Lung (tissue), 12 donors: Measurements from ENCODE around the gene AK9. TPM values are rescaled to one million over a fixed set of nuclear protein-coding genes. Genes with fewer than 3 reads are reported as not detected.

Experiments
- ATAC-seq: fragments of 200-7000 bp; cut with Tn5 transposase; one replicate; pipeline ENCODE4 v1.9.1; 2020; ENCODE audit warnings: moderate number of reproducible peaks; ENCODE audit not compliant: insufficient read depth, low FRiP score
- DNase-seq, 3 donors: peaks; one replicate each; pipeline ENCODE4 v3.0.0-alpha.2; 2013 to 2017
- H3K27ac ChIP-seq, 2 donors: one replicate each; pipeline ENCODE4 v1.5.1; 2013; ENCODE audit warnings: mild to moderate bottlenecking in 2 of 2, moderate library complexity in 2 of 2, control low read depth in 1 of 2, inconsistent platforms in 1 of 2, low read depth in 1 of 2, low read length in 1 of 2
- H3K27me3 ChIP-seq, 3 donors: one replicate each; pipeline ENCODE4 v1.5.1; 2013; ENCODE audit warnings: low read length in 2 of 3; ENCODE audit not compliant: control insufficient read depth in 3 of 3, insufficient read depth in 3 of 3
- H3K36me3 ChIP-seq, 4 donors: one replicate each; pipeline ENCODE4 v1.5.1; 2013; ENCODE audit warnings: low read length in 4 of 4, mild to moderate bottlenecking in 1 of 4, moderate library complexity in 1 of 4; ENCODE audit not compliant: control insufficient read depth in 4 of 4, insufficient read depth in 4 of 4
- H3K4me1 ChIP-seq, 5 donors: one replicate each; pipeline ENCODE4 v1.5.1; 2013; ENCODE audit warnings: low read length in 5 of 5, mild to moderate bottlenecking in 2 of 5, moderate library complexity in 1 of 5; ENCODE audit not compliant: control insufficient read depth in 5 of 5, insufficient read depth in 5 of 5
- H3K4me3 ChIP-seq: one replicate; pipeline ENCODE4 v1.5.1; 2013; ENCODE audit warnings: mild to moderate bottlenecking, control low read depth, moderate library complexity
- H3K9ac ChIP-seq, 2 donors: one replicate each; pipeline ENCODE4 v1.5.1; 2013; ENCODE audit warnings: low read length in 2 of 2, control low read depth in 1 of 2; ENCODE audit not compliant: insufficient read depth in 1 of 2
- H3K9me3 ChIP-seq, 4 donors: one replicate each; pipeline ENCODE4 v1.5.1; 2013; ENCODE audit warnings: low read length in 3 of 4, mild to moderate bottlenecking in 1 of 4, moderate library complexity in 1 of 4; ENCODE audit not compliant: control insufficient read depth in 4 of 4, insufficient read depth in 3 of 4
- WGBS, 2 donors: extraction: QIAGEN DNeasy Blood & Tissue Kit; methylation state at CpG; one replicate each; pipeline ENCODE4 v1.1.7; 2013; 5-methylcytosine and 5-hydroxymethylcytosine counted together
- polyA plus RNA-seq, 2 donors: library from polyadenylated mRNA; stranded (reverse); fragments of 200-250 nt; gene quantifications; one replicate each; pipeline ENCODE4 v1.2.1, GENCODE V29; 2013
- total RNA-seq, 2 donors: library from RNA; depleted of rRNA in 1 of 2; stranded (reverse); fragments of >200 nt in 1 of 2; gene quantifications; one replicate each; pipeline ENCODE4 v1.2.1, GENCODE V29; 2014 to 2021
- TF ChIP-seq, protein P1 (sequence below): IDR thresholded peaks from 2 replicates; pipeline ENCODE4 v1.5.1; 2012; ENCODE audit warnings: mild to moderate bottlenecking; ENCODE audit errors: control extremely low read depth, extremely low read depth
- donor health status: control.
- donor health status: control.
- donor health status: Bipolar disorder and iron deficiency.
- donor health status: healthy.
- donor health status: DM: yes; HTN: yes; CAD: no.

Gene AK9
- total and polyA plus RNA-seq, 4 donors = 4.1 to 26.3 (median 7.2) TPM

DNA sequence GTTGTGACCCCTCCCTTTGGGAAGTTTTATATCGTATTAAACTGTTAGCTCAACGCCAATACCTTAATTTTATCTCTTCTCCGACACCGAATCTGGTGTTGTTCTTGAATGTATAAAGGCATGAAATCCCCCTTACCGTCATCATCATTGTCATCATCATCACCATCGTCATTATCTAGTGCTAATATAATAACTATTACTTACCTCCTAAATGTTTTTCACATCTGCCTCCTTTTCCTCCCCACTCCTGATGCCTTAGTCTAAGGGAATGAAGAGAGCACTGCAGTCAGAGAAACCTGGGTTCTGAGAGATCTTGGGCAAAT is 207.3 kb downstream of the AK9 start:
- WGBS, 2 donors = 2 to 5% methylated on average over 6 of the region's 6 CpGs
- H3K27me3 ChIP-seq = no peaks in the 10 kb centered on the region
- ATAC-seq = no peak
- DNase-seq = peak in 2 of 3 donors; percentile 68 to 76
- peak overlapping the region; percentile 13 for H3K4me3 ChIP-seq
- TF ChIP-seq, protein P1, sequence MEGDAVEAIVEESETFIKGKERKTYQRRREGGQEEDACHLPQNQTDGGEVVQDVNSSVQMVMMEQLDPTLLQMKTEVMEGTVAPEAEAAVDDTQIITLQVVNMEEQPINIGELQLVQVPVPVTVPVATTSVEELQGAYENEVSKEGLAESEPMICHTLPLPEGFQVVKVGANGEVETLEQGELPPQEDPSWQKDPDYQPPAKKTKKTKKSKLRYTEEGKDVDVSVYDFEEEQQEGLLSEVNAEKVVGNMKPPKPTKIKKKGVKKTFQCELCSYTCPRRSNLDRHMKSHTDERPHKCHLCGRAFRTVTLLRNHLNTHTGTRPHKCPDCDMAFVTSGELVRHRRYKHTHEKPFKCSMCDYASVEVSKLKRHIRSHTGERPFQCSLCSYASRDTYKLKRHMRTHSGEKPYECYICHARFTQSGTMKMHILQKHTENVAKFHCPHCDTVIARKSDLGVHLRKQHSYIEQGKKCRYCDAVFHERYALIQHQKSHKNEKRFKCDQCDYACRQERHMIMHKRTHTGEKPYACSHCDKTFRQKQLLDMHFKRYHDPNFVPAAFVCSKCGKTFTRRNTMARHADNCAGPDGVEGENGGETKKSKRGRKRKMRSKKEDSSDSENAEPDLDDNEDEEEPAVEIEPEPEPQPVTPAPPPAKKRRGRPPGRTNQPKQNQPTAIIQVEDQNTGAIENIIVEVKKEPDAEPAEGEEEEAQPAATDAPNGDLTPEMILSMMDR = no peak
- H3K9me3 ChIP-seq = no peaks in the 10 kb centered on the region
- H3K4me1 ChIP-seq = peaks cover 7 to 34% (median 14%) of the 10 kb centered on the region in 5 donors
- H3K27ac ChIP-seq = peak overlapping the region in 1 of 2 donors; percentile 16
- peak overlapping the region in 1 of 2 donors; percentile 56 for H3K9ac ChIP-seq
- peaks cover 4 to 10% (median 9%) of the 10 kb centered on the region in 4 donors for H3K36me3 ChIP-seq

DNA sequence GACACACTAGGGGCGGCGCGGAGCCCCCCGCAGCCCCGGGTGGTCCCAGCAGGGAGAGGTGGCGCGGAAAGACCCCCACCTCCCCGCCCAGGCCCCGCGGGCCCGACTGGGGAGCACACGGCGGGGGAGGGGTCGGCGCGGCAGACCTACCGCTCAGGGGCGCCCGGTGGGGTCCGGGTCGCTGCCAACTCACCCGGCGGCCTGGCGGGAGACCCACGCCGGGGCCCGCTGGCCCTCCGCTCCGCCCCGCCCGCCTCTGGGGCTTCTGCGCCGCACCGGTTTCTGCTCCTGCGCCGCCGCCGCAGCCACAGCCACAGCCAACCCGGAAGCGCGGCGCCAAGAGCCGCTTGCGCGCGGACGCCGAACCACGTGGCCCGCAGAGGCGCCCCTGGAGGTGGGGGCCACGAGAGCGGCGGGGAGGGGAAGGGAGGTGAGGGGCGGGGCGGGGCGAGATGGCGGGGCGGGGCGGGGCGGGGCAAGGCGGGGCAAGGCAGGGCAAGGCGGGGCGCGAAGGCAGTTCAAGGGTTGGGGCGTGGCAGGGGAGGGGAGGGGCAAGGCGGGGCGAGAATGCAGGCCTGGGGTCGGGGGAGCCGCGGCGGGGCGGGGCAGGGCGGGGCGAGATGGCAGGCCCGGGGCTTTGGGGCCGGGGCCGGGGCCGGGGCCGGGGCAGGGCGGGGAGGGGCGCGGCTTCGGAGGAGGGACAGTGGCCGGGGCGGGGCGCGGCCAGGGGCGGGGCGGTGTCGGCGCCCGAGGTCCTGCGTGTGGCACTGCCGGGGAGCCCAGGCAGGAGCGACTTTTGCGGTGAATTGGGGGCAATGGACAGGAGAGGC is 207.9 kb downstream of the AK9 start, which contains the start of gene ZBTB24:
Gene ZBTB24 (minus strand): TSS at position 315 of the 830 bp plus-strand sequence. CDS start 1,193 bp downstream, outside the sequence.
- TF ChIP-seq, protein P1 = no peak
- H3K36me3 ChIP-seq = peaks cover 4 to 10% (median 9%) of the 10 kb centered on the region in 4 donors
- no peaks in the 10 kb centered on the region for H3K9me3 ChIP-seq
- peak within 1 kb of the TSS; percentile 55 to 56 for H3K9ac ChIP-seq
- peaks cover 7 to 34% (median 14%) of the 10 kb centered on the region in 5 donors for H3K4me1 ChIP-seq
- peak within 1 kb of the TSS; percentile 72 for H3K4me3 ChIP-seq
- peak; percentile 94 for ATAC-seq
- H3K27me3 ChIP-seq = no peaks in the 10 kb centered on the region
- DNase-seq = peak; percentile 92 to 94 (median 94)
- 1 to 2% methylated on average over 39 to 95 of the region's 97 CpGs for WGBS, 2 donors
- peak within 1 kb of the TSS; percentile 76 to 84 for H3K27ac ChIP-seq

DNA sequence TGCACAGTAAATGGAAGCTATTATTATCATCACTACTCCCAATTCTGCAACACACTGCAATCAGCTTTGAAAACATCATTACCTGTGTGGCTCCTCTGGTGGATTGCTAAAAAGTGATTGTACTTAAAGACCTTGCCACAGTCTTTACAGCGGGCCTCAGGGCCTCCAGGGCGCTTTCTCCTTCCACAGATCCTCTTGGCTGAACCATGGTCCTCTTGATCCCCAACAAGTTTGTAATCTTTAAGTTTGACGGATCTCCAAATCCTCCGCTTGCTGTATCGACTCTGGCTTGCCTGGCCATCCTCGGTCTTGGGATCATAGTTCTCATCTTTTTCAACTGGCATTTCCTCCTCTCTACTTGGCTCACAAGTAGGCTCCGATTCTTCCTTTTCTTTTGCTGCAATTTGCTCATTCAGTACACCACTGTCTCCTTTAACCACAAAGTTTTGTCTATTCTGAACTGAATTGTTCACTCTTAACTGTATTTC is 210.0 kb downstream of the AK9 start:
- WGBS, 2 donors = 93 to 97% methylated on average over 7 of the region's 7 CpGs

More for the DNA sequence above, 210.0 kb downstream of the AK9 start:
- DNase-seq (no peak), ATAC-seq (no peak)
- no peak overlapping the region for H3K27ac ChIP-seq
- no peak overlapping the region for H3K9ac ChIP-seq
- H3K4me1 ChIP-seq = peaks cover 8 to 41% (median 20%) of the 10 kb centered on the region in 5 donors
- TF ChIP-seq, protein P1 = no peak
- peaks cover 9 to 15% (median 12%) of the 10 kb centered on the region in 4 donors for H3K36me3 ChIP-seq
- H3K4me3 ChIP-seq = no peak overlapping the region
- H3K9me3 ChIP-seq = no peaks in the 10 kb centered on the region
- no peaks in the 10 kb centered on the region for H3K27me3 ChIP-seq
